ENCODE data around the gene KCNB1. TPM values are rescaled to one million over a fixed set of nuclear protein-coding genes. Genes with fewer than 3 reads are reported as not detected.
A peak's percentile ranks its signal among the peaks of the same experiment; 100 is the strongest.

Gene KCNB1
- polyA plus RNA-seq, 1 experiment: 0.06 TPM

DNA sequence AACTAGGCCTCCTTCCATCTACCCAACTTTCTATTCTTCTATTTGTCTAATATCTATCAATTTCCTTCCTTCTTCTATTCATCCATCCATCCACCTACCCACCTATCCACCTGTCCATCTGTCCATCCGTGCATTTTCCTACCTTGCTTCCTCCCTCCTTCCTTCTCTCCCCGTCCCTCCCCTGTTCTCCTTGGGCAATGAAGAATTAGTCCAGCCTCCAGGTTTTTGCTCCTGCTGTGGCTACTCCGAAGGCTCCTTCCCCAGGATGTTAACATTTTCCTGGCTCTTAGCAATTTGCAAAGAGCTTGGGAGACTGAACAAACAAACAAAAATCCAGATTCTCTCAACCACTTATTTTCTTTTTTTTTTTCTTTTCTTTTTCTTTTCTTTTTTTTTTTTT is 81.6 kb downstream of the KCNB1 start:
- POLR2A ChIA-PET: interaction anchor here (1.1 kb wide), 1 partner anchor 15 kb away, joined by 3 read pairs; no protein-coding TSS in a partner anchor
- Histone ChIP-seq H3K27ac (ENCODE audit: low read depth, low read length) (no peak overlapping the region), H3K4me3 (ENCODE audit: low read depth, low read length) (no peak overlapping the region), H3K9me3 (ENCODE audit: control insufficient read depth, insufficient read depth, low read length) (peaks cover 4% of the 10 kb centered on the region; the same call in 1 of the 2 replicates), H3K27me3 (ENCODE audit: control insufficient read depth, insufficient read depth, low read length) (no peaks in the 10 kb centered on the region)
- TF ChIP-seq, protein P1, sequence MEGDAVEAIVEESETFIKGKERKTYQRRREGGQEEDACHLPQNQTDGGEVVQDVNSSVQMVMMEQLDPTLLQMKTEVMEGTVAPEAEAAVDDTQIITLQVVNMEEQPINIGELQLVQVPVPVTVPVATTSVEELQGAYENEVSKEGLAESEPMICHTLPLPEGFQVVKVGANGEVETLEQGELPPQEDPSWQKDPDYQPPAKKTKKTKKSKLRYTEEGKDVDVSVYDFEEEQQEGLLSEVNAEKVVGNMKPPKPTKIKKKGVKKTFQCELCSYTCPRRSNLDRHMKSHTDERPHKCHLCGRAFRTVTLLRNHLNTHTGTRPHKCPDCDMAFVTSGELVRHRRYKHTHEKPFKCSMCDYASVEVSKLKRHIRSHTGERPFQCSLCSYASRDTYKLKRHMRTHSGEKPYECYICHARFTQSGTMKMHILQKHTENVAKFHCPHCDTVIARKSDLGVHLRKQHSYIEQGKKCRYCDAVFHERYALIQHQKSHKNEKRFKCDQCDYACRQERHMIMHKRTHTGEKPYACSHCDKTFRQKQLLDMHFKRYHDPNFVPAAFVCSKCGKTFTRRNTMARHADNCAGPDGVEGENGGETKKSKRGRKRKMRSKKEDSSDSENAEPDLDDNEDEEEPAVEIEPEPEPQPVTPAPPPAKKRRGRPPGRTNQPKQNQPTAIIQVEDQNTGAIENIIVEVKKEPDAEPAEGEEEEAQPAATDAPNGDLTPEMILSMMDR (IDR thresholded peaks at IDR 0.05; ENCODE audit: low read depth, low read length): no peak
- CTCF ChIA-PET: no interaction called here
- DNase-seq (ENCODE audit: low read depth, low spot score): peak; percentile 43

DNA sequence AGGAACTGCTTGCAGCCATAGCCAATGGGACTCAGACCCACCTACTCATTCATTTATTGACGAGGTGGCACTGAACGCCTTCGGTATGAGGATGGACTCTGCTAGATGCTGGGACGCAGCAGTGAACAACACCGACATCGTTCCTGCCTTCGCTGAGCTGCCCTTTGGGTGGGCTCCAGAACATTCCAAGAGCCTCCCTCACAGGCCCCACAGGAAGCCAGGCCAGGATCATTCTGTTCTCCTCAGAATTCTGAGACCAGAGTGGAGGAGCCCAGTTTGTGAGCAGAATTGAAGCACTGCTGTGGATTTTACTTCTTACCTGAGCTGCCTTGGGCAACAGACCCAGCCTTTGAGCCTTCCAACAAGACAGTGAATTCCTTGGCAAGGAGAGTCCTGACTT is 82.1 kb downstream of the KCNB1 start:
- H3K9me3 ChIP-seq (ENCODE audit: control insufficient read depth, insufficient read depth, low read length): peaks cover 7% of the 10 kb centered on the region
- H3K4me3 ChIP-seq (ENCODE audit: low read depth, low read length): no peak overlapping the region
- no peak for DNase-seq (ENCODE audit: low read depth, low spot score)
- H3K27me3 ChIP-seq (ENCODE audit: control insufficient read depth, insufficient read depth, low read length): peaks cover 2% of the 10 kb centered on the region
- POLR2A ChIA-PET: interaction anchor here (1.1 kb wide), 1 partner anchor 15 kb away, joined by 3 read pairs; no protein-coding TSS in a partner anchor
- TF ChIP-seq, protein P1 (IDR thresholded peaks at IDR 0.05; ENCODE audit: low read depth, low read length): no peak
- H3K27ac ChIP-seq (ENCODE audit: low read depth, low read length): peak overlapping the region; percentile 31
- CTCF ChIA-PET: no interaction called here

DNA sequence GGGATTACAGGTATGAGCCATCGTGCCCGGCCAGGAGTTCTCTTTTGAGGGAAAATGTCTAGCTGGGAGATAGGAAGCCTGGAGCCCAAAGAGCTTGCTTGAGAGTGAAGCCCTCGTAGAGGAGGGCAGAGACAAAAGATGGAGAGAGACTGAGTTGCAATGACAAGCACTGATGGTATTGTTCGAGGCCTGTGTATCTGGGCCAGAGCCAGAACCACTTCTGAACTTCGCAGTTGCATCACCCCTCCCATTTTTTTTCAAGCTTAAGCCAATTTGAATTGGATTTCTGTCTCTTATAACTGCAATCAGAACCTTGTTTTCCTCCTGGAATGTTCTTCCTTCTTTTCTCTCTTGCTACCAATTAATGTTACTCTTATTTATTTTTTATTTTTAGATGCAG is 83.1 kb downstream of the KCNB1 start:
- DNase-seq (ENCODE audit: low read depth, low spot score): no peak
- H3K27ac ChIP-seq (ENCODE audit: low read depth, low read length): no peak overlapping the region
- POLR2A ChIA-PET: no interaction called here
- TF ChIP-seq, protein P1 (IDR thresholded peaks at IDR 0.05; ENCODE audit: low read depth, low read length): no peak
- peaks cover 7% of the 10 kb centered on the region for H3K9me3 ChIP-seq (ENCODE audit: control insufficient read depth, insufficient read depth, low read length)
- CTCF ChIA-PET: no interaction called here
- no peak overlapping the region for H3K4me3 ChIP-seq (ENCODE audit: low read depth, low read length)
- H3K27me3 ChIP-seq (ENCODE audit: control insufficient read depth, insufficient read depth, low read length): peaks cover 4% of the 10 kb centered on the region

DNA sequence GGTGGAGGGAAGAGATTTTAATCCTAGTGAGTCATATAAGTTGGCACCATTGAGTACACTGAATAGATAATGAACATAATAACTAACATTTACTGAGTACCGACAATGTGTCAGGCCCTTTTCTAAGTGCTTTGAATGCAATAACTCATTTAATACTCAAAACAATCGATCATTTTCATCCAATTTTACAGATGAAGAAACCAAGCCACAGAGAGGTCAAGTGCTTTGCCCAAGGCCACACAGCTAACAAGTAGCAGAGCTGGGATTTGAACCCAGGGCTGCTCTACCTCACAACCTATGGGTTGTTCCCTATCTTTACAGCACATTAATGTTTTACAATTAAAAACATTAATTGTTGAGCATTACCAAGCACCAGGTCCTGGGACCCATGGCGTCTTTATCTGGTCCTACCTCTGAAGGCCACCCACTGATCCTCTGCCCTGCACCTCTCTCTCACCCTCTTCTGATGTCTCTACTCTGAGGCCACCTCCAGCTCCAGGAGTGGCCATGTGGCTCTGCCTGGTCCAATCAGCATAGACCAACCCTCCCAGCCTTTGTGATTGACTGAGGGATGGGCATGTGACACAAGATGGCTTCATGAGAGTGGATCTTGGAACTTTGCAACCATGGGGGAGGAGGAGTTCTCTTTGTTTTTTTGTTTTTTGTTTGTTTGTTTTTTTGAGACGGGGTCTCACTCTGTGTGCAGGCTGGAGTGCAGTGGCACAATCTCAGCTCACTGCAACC is 83.9 kb downstream of the KCNB1 start:
- no peak for DNase-seq (ENCODE audit: low read depth, low spot score)
- ChIA-PET POLR2A (no interaction called here), CTCF (no interaction called here)
- no peak overlapping the region for H3K27ac ChIP-seq (ENCODE audit: low read depth, low read length)
- H3K4me3 ChIP-seq (ENCODE audit: low read depth, low read length): no peak overlapping the region
- peaks cover 7% of the 10 kb centered on the region for H3K27me3 ChIP-seq (ENCODE audit: control insufficient read depth, insufficient read depth, low read length)
- H3K9me3 ChIP-seq (ENCODE audit: control insufficient read depth, insufficient read depth, low read length): peaks cover 7% of the 10 kb centered on the region
- TF ChIP-seq, protein P1 (IDR thresholded peaks at IDR 0.05; ENCODE audit: low read depth, low read length): no peak

DNA sequence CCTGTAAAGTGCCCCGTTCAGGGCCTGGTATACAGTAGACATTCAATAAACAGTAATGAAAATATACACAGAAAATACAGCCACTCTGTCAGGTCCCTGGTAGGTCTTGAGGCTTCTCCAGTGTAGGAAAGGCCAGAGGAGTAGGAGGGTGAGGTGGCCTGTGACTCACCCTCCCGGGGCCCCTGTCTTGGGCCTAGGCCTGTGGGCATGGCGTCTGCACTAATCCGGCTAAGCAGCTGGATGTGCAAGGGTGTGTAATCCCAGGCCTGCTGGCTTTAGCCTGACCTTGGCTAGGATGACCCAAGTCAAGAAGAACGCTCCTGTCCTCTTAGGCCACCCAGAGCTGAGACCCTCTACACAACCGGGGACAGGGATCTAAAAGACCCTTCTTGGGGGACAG is 84.9 kb downstream of the KCNB1 start:
- POLR2A ChIA-PET: no interaction called here
- H3K27ac ChIP-seq (ENCODE audit: low read depth, low read length): no peak overlapping the region

More for the DNA sequence above, 84.9 kb downstream of the KCNB1 start:
- TF ChIP-seq, protein P1 (IDR thresholded peaks at IDR 0.05; ENCODE audit: low read depth, low read length): no peak
- peaks cover 11% of the 10 kb centered on the region for H3K27me3 ChIP-seq (ENCODE audit: control insufficient read depth, insufficient read depth, low read length)
- no peak for DNase-seq (ENCODE audit: low read depth, low spot score)
- no peak overlapping the region for H3K4me3 ChIP-seq (ENCODE audit: low read depth, low read length)
- H3K9me3 ChIP-seq (ENCODE audit: control insufficient read depth, insufficient read depth, low read length): peaks cover 7% of the 10 kb centered on the region
- CTCF ChIA-PET: interaction anchor here (1.1 kb wide), 1 partner anchor 12 kb away, joined by 6 read pairs; no protein-coding TSS in a partner anchor
